SK-N-SH (cell line): Measurements from ENCODE around the gene EFCAB6.

Experiments
- CTCF ChIP-seq: fragments of 200-600 bp; sonication (generic); IDR thresholded peaks from 2 replicates; pipeline ENCODE4 v1.6.1; 2017; ENCODE audit warnings: antibody characterized with exemption, mild to moderate bottlenecking, moderate library complexity
- EP300 ChIP-seq, 2 experiments: IDR thresholded peaks; 2 replicates each; pipeline versions ENCODE4 v1.4.0 to v1.6.1; 2012; ENCODE audit warnings: borderline replicate concordance in 1 of 2, low read depth in 1 of 2, low read length in 1 of 2
- EZH2phosphoT487 ChIP-seq: fragments of 200-600 bp; sonication (generic); IDR thresholded peaks from 2 replicates; pipeline ENCODE4 v1.6.1; 2017; ENCODE audit warnings: low read depth, mixed run types, mild to moderate bottlenecking, antibody characterized with exemption, moderate library complexity, borderline replicate concordance
- MAX ChIP-seq: IDR thresholded peaks from 2 replicates; pipeline ENCODE4 v1.4.0; 2012; ENCODE audit warnings: low read depth
- POLR2AphosphoS5 ChIP-seq: IDR thresholded peaks from 2 replicates; pipeline ENCODE4 v1.6.1; 2012; ENCODE audit warnings: low read depth, low read length
- RAD21 ChIP-seq: IDR thresholded peaks from 2 replicates; pipeline ENCODE4 v1.6.1; 2012; ENCODE audit warnings: mild to moderate bottlenecking, low read length
- SMC3 ChIP-seq: IDR thresholded peaks from 2 replicates; pipeline ENCODE4 v1.6.1; 2012; ENCODE audit warnings: low read depth, low read length, improper control_type of control experiment

- TF ChIP-seq CTCF (no peak), EZH2phosphoT487 (no peak), MAX (no peak), POLR2AphosphoS5 (no peak), SMC3 (no peak), EP300 (IDR thresholded peaks at IDR 0.05; ENCODE audit: borderline replicate concordance in 1 of 2, low read depth in 1 of 2, low read length in 1 of 2) (no peak), RAD21 (no peak)
These were observed 237.4 kb downstream of the EFCAB6 start for GRCh38 chr22:43574738-43575137.
